Measurements from ENCODE around the gene CIAO1.

Gene CIAO1

DNA sequence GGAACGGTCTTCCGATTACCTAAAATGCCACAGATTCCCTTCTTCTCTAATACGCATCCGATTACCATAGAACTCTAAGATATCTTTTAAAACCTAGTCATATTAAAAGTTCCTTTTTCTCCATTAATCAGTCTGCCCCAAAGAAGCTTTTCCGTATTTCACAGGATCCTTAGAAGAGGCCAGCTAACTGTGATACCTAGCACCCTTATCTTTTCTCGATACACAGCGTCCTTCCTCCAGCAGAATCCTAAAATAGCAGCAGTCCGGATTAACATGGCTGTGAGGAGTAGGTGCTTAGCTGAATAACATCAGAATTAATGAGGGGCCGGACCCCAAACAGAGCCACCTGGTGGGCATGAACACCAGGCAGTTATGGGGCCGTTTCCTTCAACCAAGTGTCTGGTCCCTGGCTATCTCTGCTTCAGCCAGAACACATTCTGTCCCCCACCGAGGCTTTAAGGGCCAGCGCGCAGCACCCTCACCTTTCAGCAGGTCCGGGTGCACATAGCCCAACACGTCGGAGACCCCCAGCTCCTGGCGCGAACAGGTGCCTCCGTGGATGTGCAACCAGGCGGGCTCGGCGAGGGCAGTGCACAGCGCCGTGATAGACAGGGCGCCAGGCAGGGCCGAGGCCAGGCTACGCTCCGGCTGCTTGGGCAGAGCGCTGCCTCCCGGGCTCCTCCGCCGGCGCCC lies 1.2 kb upstream of the CIAO1 start:
- no peak for TF ChIP-seq RAD21 (IDR thresholded peaks at IDR 0.05; ENCODE audit: low read depth)
- no peak for TF ChIP-seq CEBPB (IDR thresholded peaks at IDR 0.05)
- TF ChIP-seq NFIC (IDR thresholded peaks at IDR 0.05), result no peak

DNA sequence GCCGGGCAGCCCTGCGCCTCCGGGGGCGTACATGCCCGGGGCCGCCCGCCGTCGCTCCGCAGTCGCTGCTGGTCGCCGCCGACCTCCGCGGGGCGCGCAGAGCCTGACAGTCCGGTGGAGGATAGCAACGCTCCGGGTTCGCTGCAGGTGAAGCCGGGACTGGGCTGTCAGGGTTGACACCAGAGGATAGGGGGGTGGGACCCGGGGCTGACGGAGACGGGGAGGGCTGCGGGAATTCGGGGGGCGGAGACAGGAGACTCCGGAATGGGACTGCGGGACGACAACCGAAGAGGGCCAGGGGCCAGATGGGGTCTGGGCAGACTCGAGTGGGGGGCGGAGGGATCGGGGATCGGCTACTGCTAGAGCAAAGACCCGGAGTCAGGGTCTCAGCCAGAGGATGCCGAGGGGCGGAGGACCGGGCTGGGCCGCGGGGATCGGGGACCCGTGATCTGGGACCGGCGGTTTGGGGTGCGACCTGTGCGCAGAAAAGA lies 631 bp upstream of the CIAO1 start:
- TF ChIP-seq RAD21 (IDR thresholded peaks at IDR 0.05; ENCODE audit: low read depth) (no peak), FOXM1 (IDR thresholded peaks at IDR 0.05; ENCODE audit: borderline replicate concordance, low read depth) (no peak), TCF12 (IDR thresholded peaks at IDR 0.05; ENCODE audit: low read depth) (no peak), TEAD4 (IDR thresholded peaks at IDR 0.05) (no peak), TAF1 (IDR thresholded peaks at IDR 0.05; ENCODE audit: low read depth) (no peak)

DNA sequence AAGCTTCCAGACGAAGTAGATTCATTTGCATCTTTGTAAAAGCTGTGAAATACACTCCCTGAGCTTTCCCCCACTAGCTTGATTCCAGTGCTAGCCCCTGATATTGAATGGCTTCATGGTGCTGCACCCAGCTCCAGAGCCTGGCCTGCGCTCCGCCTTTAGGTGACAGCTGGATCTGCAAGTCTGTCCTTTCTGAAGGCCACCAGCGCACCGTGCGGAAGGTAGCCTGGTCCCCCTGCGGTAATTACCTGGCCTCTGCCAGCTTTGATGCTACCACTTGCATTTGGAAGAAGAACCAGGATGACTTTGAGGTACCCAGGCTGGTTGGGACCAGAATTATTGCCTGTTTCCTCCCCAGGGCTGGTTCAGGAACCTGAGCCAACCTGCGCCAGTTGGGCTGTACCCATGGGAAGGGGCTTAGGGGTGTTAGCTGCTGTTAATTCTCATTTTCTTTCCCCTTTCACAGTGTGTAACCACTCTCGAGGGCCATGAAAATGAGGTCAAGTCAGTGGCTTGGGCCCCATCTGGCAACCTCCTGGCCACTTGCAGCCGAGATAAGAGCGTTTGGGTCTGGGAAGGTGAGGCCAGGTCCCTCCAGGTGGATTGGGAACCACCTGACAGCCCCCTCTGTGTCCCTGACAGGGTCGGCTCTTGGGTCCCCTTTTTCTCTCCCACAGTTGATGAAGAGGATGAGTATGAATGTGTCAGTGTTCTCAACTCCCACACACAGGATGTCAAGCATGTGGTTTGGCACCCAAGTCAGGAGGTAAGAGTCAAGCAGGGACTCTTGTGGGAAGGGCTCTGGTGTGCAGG lies 1.3 kb downstream of the CIAO1 start:
- TF ChIP-seq YY1 (IDR thresholded peaks at IDR 0.05; ENCODE audit: low read depth), result no peak
- TF ChIP-seq FOXM1 (IDR thresholded peaks at IDR 0.05; ENCODE audit: borderline replicate concordance, low read depth), result no peak
- TF ChIP-seq, protein P1, sequence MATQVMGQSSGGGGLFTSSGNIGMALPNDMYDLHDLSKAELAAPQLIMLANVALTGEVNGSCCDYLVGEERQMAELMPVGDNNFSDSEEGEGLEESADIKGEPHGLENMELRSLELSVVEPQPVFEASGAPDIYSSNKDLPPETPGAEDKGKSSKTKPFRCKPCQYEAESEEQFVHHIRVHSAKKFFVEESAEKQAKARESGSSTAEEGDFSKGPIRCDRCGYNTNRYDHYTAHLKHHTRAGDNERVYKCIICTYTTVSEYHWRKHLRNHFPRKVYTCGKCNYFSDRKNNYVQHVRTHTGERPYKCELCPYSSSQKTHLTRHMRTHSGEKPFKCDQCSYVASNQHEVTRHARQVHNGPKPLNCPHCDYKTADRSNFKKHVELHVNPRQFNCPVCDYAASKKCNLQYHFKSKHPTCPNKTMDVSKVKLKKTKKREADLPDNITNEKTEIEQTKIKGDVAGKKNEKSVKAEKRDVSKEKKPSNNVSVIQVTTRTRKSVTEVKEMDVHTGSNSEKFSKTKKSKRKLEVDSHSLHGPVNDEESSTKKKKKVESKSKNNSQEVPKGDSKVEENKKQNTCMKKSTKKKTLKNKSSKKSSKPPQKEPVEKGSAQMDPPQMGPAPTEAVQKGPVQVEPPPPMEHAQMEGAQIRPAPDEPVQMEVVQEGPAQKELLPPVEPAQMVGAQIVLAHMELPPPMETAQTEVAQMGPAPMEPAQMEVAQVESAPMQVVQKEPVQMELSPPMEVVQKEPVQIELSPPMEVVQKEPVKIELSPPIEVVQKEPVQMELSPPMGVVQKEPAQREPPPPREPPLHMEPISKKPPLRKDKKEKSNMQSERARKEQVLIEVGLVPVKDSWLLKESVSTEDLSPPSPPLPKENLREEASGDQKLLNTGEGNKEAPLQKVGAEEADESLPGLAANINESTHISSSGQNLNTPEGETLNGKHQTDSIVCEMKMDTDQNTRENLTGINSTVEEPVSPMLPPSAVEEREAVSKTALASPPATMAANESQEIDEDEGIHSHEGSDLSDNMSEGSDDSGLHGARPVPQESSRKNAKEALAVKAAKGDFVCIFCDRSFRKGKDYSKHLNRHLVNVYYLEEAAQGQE (IDR thresholded peaks at IDR 0.05; ENCODE audit: low read depth), result no peak
- no peak for TF ChIP-seq CREB1 (IDR thresholded peaks at IDR 0.05; ENCODE audit: low read depth)
- no peak for TF ChIP-seq CEBPB (IDR thresholded peaks at IDR 0.05)
- TF ChIP-seq EGR1 (IDR thresholded peaks at IDR 0.05), result no peak
- peak; percentile 52 for TF ChIP-seq RAD21 (IDR thresholded peaks at IDR 0.05; ENCODE audit: low read depth)
- no peak for TF ChIP-seq NFIC (IDR thresholded peaks at IDR 0.05)
- TF ChIP-seq, protein P2, sequence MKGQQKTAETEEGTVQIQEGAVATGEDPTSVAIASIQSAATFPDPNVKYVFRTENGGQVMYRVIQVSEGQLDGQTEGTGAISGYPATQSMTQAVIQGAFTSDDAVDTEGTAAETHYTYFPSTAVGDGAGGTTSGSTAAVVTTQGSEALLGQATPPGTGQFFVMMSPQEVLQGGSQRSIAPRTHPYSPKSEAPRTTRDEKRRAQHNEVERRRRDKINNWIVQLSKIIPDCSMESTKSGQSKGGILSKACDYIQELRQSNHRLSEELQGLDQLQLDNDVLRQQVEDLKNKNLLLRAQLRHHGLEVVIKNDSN (IDR thresholded peaks at IDR 0.05), result no peak

DNA sequence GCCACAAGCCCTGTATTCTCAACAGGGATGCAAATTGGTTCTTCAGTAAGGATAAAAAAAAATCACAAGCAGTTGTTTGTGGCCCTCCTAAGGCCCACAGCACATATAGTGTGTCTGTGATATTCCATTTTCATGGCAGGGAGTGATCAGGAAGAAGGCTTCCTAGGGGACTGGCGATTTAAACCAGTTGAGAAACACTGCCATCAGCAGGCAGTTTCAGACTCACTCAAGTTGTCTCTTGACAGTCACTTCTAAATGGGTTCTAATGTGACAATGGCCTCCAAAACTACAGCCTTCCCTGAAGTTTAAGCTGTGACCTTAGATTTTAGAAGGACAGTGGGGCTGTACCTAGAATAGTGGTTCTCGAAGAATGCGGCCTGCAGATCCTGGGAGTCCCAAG lies 6.0 kb downstream of the CIAO1 start:
- TF ChIP-seq EGR1 (IDR thresholded peaks at IDR 0.05) (no peak), RAD21 (IDR thresholded peaks at IDR 0.05; ENCODE audit: low read depth) (no peak), CEBPB (IDR thresholded peaks at IDR 0.05) (no peak), TEAD4 (IDR thresholded peaks at IDR 0.05) (no peak), NFIC (IDR thresholded peaks at IDR 0.05) (no peak), YY1 (IDR thresholded peaks at IDR 0.05; ENCODE audit: low read depth) (no peak)
- TF ChIP-seq, protein P3, sequence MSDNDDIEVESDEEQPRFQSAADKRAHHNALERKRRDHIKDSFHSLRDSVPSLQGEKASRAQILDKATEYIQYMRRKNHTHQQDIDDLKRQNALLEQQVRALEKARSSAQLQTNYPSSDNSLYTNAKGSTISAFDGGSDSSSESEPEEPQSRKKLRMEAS (IDR thresholded peaks at IDR 0.05), result no peak
- TF ChIP-seq, protein P2 (IDR thresholded peaks at IDR 0.05), result no peak

DNA sequence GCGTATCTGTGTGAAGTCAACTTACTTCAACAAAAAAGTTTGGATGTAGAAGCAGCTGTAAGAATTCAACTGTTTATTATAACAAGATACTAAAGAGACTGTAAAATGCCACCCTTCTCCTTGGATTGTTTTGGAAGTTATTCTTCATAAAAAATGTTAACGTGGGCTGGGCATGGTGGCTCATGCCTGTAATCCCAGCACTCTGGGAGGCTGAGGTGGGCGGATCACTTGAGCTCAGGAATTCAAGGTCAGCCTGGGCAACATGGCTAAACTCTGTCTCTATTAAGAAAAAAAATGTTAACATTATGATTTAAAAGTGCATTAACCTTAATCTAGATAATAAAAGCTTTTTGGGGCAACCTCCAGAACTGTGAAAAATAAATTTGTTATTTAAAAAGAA lies 7.7 kb downstream of the CIAO1 start:
- no peak for TF ChIP-seq YY1 (IDR thresholded peaks at IDR 0.05; ENCODE audit: low read depth)
- no peak for TF ChIP-seq CREB1 (IDR thresholded peaks at IDR 0.05; ENCODE audit: low read depth)
- TF ChIP-seq FOXM1 (IDR thresholded peaks at IDR 0.05; ENCODE audit: borderline replicate concordance, low read depth), result no peak
- TF ChIP-seq, protein P1 (IDR thresholded peaks at IDR 0.05; ENCODE audit: low read depth), result no peak
- TF ChIP-seq, protein P3 (IDR thresholded peaks at IDR 0.05), result no peak
- TF ChIP-seq, protein P2 (IDR thresholded peaks at IDR 0.05), result no peak
- no peak for TF ChIP-seq EP300 (IDR thresholded peaks at IDR 0.05; ENCODE audit: borderline replicate concordance)
- no peak for TF ChIP-seq RAD21 (IDR thresholded peaks at IDR 0.05; ENCODE audit: low read depth)
- TF ChIP-seq EGR1 (IDR thresholded peaks at IDR 0.05), result no peak
- no peak for TF ChIP-seq TEAD4 (IDR thresholded peaks at IDR 0.05)
- TF ChIP-seq ZBTB7A (IDR thresholded peaks at IDR 0.05; ENCODE audit: low read depth), result no peak

Measured in Ishikawa (cell line).